ES-I3 (cell line): ENCODE measurements around the gene CEP57.

Experiments used
- H3K36me3 ChIP-seq: 2 replicates; pipeline ENCODE4 v1.6.1; 2013; ENCODE audit warnings: mild to moderate bottlenecking, low read length, control low read depth, moderate library complexity; ENCODE audit not compliant: insufficient read depth
- H3K4me1 ChIP-seq: 2 replicates; pipeline ENCODE4 v1.6.1; 2013; ENCODE audit warnings: mild to moderate bottlenecking, control low read depth, low read length; ENCODE audit not compliant: insufficient read depth
- H3K9ac ChIP-seq: 2 replicates; pipeline ENCODE4 v1.6.1; 2013; ENCODE audit warnings: low read depth, mild to moderate bottlenecking, low read length, moderate library complexity
- H3K9me3 ChIP-seq: 2 replicates; pipeline ENCODE4 v1.6.1; 2013; ENCODE audit warnings: mild to moderate bottlenecking, low read length, moderate library complexity; ENCODE audit not compliant: control insufficient read depth, insufficient read depth

CEP57 gene

GRCh38 chr11:95790123-95790932 lies at the start of gene CEP57:
TSS of gene CEP57 (plus strand) at chr11:95790498. CDS start at chr11:95790699, 201 bp downstream.
- Histone ChIP-seq H3K36me3 (peaks cover 6% of the 10 kb centered on the region; the same call in 1 of the 2 replicates), H3K4me1 (no peaks in the 10 kb centered on the region; the same call in 1 of the 2 replicates), H3K9me3 (no peaks in the 10 kb centered on the region), H3K9ac (peak within 1 kb of the TSS; percentile 81)

DNA sequence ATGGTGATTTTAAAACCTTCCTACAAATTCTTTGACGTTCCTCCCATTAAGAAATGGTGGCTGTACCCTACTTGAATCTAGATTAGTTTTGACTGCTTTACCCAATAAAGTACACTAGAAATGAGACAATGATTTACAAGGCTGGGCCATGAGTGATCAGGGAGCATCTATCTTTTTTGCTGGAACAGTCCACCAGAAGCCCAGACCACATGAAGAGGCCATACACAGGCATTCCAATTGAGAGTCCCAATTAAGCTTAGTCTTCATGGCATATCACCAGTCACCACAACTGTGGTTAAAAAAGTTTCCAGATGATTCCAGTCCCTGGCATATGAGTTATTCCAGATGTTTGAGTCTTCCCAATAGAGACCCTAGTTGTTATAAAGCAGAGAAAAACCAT lies 40.2 kb upstream of the CEP57 start:
- Histone ChIP-seq H3K36me3 (no peaks in the 10 kb centered on the region), H3K4me1 (no peaks in the 10 kb centered on the region), H3K9ac (no peak overlapping the region), H3K9me3 (no peaks in the 10 kb centered on the region)

DNA sequence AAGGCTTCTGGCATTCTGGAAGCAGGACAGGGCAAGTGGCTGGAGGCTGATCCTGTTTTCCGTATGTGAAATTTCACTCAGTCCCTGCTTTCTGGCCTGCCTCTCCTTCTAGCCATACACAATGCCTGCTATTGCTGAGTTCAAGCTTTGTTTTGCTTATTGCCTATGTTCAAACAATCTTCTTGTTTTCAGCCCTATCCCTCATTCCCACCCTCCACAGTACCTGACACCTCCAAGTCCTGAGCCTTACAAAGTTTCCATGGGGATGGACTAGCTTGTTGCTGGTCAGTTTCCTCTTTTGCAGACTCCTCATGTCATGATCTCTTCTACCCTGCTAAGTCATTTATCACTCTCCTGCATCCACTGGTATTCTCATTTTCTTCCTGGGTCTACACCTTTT lies 38.8 kb upstream of the CEP57 start:
- no peaks in the 10 kb centered on the region for H3K36me3 ChIP-seq
- H3K9me3 ChIP-seq, result no peaks in the 10 kb centered on the region
- H3K4me1 ChIP-seq, result no peaks in the 10 kb centered on the region
- H3K9ac ChIP-seq, result no peak overlapping the region

- Histone ChIP-seq H3K4me1 (no peaks in the 10 kb centered on the region), H3K36me3 (no peaks in the 10 kb centered on the region), H3K9ac (no peak overlapping the region), H3K9me3 (no peaks in the 10 kb centered on the region)
These were observed 29.4 kb upstream of the CEP57 start for GRCh38 chr11:95760941-95761340.

- no peak overlapping the region for H3K9ac ChIP-seq
- H3K36me3 ChIP-seq, result no peaks in the 10 kb centered on the region
- H3K9me3 ChIP-seq, result no peaks in the 10 kb centered on the region
- H3K4me1 ChIP-seq, result no peaks in the 10 kb centered on the region
These were observed 27.8 kb upstream of the CEP57 start for GRCh38 chr11:95762534-95762933.

GRCh38 chr11:95764267-95764898 lies 25.9 kb upstream of the CEP57 start:
- Histone ChIP-seq H3K9me3 (no peaks in the 10 kb centered on the region), H3K4me1 (no peaks in the 10 kb centered on the region), H3K9ac (no peak overlapping the region), H3K36me3 (no peaks in the 10 kb centered on the region)

GRCh38 chr11:95766701-95767100 lies 23.6 kb upstream of the CEP57 start:
- Histone ChIP-seq H3K4me1 (no peaks in the 10 kb centered on the region), H3K9ac (no peak overlapping the region), H3K9me3 (no peaks in the 10 kb centered on the region), H3K36me3 (no peaks in the 10 kb centered on the region)

- H3K9ac ChIP-seq, result no peak overlapping the region
- no peaks in the 10 kb centered on the region for H3K36me3 ChIP-seq
- H3K4me1 ChIP-seq, result no peaks in the 10 kb centered on the region
- no peaks in the 10 kb centered on the region for H3K9me3 ChIP-seq
These were observed 22.8 kb upstream of the CEP57 start for GRCh38 chr11:95767498-95767897.

DNA sequence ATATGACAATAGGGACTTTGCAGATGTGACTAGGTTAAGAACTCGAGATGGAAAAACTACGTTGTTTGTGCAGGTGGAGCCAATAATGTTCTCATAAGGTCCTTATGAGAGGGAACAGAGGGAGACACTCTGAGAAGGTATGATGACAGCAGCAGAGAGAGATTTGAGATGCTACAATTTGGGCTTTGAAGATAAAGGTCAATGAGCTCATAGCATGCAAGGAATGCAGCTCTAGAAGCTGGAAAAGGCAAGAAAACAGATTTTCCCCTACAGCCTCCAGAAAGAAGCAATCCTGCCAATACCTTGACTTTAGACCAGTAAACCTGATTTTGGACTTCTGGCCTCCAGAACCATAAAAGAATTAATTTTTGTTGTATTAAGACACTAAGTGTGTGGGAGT lies 21.8 kb upstream of the CEP57 start:
- Histone ChIP-seq H3K9me3 (no peaks in the 10 kb centered on the region), H3K9ac (no peak overlapping the region), H3K36me3 (no peaks in the 10 kb centered on the region), H3K4me1 (no peaks in the 10 kb centered on the region)

DNA sequence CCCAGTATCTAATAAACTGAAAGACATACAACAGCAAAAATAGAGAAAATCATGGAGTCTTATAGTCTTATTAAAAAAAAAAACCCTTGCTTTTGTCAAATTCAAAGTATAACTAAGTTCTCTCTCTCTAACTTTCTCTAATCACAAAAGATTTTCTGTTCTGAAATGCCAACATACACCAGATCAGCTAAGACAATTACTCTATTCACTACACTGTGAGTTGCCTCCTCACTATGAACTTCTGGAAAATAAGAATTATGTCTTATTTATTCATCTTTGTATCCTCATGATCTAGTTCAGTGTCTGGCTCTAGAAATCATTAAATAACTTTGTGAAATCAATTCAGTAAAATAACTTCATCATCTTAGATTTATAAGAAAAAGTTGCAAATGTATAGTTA lies 13.4 kb upstream of the CEP57 start:
- H3K36me3 ChIP-seq, result no peaks in the 10 kb centered on the region; the same call in 1 of the 2 replicates
- H3K9me3 ChIP-seq, result no peaks in the 10 kb centered on the region
- H3K9ac ChIP-seq, result no peak overlapping the region
- H3K4me1 ChIP-seq, result no peaks in the 10 kb centered on the region

GRCh38 chr11:95778699-95779098 lies 11.6 kb upstream of the CEP57 start:
- Histone ChIP-seq H3K4me1 (no peaks in the 10 kb centered on the region), H3K9ac (no peak overlapping the region), H3K36me3 (no peaks in the 10 kb centered on the region; the same call in 1 of the 2 replicates)

DNA sequence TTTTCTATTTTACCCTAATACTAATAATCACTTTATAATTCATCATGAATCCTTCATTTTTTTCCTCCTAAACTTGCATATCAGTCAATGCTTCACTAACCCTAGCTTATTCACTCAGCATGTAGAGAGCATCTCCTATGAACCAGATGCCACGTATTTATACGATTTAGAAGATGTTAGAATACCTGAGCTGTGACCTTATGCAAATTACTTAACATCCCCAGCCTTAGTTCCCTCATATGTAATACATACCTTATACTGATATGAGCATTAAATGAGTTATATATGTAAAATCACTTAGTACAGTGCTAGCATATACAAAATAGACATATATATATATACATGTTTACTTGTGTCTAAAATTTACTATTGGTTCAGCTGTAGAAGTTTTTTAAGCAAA lies 9.8 kb upstream of the CEP57 start:
- peaks cover 5% of the 10 kb centered on the region; the same call in 1 of the 2 replicates for H3K36me3 ChIP-seq
- no peaks in the 10 kb centered on the region for H3K9me3 ChIP-seq
- no peaks in the 10 kb centered on the region for H3K4me1 ChIP-seq
- no peak overlapping the region for H3K9ac ChIP-seq

More at GRCh38 chr11:95778699-95779098, 11.6 kb upstream of the CEP57 start:
- H3K9me3 ChIP-seq, result no peaks in the 10 kb centered on the region

DNA sequence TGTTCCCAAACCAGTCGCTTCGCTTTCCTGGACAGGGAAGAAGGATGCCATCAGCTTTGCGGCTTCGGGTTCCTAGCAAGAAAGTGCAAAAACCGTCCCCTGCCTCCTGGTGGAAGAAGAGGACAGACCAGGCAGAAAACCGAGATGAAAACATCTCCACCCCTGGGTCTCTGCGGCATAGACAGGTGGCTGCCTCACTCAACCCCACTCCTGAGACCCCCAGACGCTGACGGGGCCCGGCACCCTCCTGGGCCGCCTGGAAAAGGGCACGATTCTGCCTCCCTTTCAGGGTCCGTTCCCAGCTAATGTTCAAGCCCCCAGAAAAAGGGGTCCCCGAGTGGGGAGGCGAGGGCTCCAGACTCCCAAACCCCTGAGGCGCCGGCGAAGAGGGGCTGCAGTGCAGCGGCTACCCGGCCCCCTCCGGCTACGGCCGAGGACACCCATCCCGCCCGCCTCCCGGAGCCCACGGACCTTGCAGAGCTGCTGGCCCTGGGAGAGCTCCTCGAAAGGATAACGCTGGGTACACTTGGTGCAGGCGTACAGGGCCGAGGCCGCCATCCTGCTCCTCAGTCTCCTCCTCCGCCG lies 1.3 kb upstream of the CEP57 start:
- H3K4me1 ChIP-seq, result no peaks in the 10 kb centered on the region; the same call in 1 of the 2 replicates
- peaks cover 9% of the 10 kb centered on the region; the same call in 1 of the 2 replicates for H3K36me3 ChIP-seq
- H3K9ac ChIP-seq, result peak overlapping the region; percentile 81
- H3K9me3 ChIP-seq, result no peaks in the 10 kb centered on the region

DNA sequence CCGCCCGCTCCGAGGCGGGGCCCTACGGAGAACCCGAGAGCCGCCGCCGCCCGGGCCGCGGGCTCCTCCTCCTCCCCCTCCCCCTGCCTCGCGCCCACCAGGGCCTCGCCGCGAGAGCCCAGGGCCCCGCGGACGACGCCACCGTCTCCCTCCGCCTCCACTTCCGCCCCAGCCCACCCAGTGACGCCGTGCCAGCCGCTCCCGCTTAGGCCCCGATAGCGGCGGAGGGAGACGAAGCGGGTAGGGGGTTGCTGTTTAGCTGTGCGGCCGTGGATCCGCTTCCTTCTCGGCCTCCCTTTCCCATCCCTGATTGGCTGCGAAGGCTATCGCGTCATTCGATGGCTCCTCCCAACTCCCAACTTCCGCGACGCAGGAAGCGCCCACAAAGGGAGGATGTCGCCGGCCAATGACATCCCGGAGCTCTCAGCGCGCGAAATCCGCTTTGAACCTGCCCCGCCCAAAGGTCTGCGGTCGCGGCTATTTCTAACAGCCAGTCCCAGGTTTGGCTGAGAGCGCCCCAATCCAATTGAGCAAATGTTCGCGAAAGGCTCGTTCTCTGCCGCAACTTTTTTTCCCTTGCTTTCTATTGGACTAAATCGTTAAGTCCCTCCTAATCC lies 684 bp upstream of the CEP57 start, which contains the start of gene FAM76B:
Gene FAM76B (minus strand): TSS at position 277 of the 617 bp plus-strand sequence. CDS start 304 bp downstream, outside the sequence.
- Histone ChIP-seq H3K9ac (peak within 1 kb of the TSS; percentile 81), H3K36me3 (peaks cover 9% of the 10 kb centered on the region; the same call in 1 of the 2 replicates), H3K4me1 (no peaks in the 10 kb centered on the region; the same call in 1 of the 2 replicates), H3K9me3 (no peaks in the 10 kb centered on the region)
